Uterus (tissue), 4 donors: ENCODE results near the gene ZNF79. TPM values are rescaled to one million over a fixed set of nuclear protein-coding genes. Genes with fewer than 3 reads are reported as not detected.

Experiments used
- DNase-seq, 2 donors: peaks; one replicate each; pipeline ENCODE4 v3.0.0-alpha.2; 2019 to 2020
- H3K27ac ChIP-seq, 2 donors: fragments of 200-600 bp; sonication (generic); 1 replicate in 1 of 2; 2 replicates in 1 of 2; pipeline ENCODE4 v1.5.1; 2016 to 2018
- H3K27me3 ChIP-seq, 2 donors: fragments of 200-600 bp; sonication (generic); one replicate each; pipeline ENCODE4 v1.5.1; 2018 to 2019; ENCODE audit warnings: control low read depth in 1 of 2
- H3K36me3 ChIP-seq, 2 donors: fragments of 200-600 bp; sonication (generic); one replicate each; pipeline ENCODE4 v1.5.1; 2019; ENCODE audit warnings: control low read depth in 1 of 2
- H3K4me1 ChIP-seq, 2 donors: fragments of 200-600 bp; sonication (generic); one replicate each; pipeline ENCODE4 v1.5.1; 2018 to 2019; ENCODE audit warnings: control low read depth in 1 of 2
- H3K4me3 ChIP-seq, 2 donors: fragments of 200-600 bp; sonication (generic); 1 replicate in 1 of 2; 2 replicates in 1 of 2; pipeline ENCODE4 v1.5.1; 2018 to 2019; ENCODE audit warnings: mild to moderate bottlenecking in 1 of 2
- H3K9me3 ChIP-seq, 2 donors: fragments of 200-600 bp; sonication (generic); one replicate each; pipeline ENCODE4 v1.5.1; 2019; ENCODE audit warnings: control low read depth in 1 of 2
- POLR2A ChIP-seq, 2 donors: fragments of 450-650 bp; IDR thresholded peaks; one replicate each; pipeline ENCODE4 v1.6.1; 2016; ENCODE audit warnings: antibody characterized with exemption in 2 of 2, mild to moderate bottlenecking in 1 of 2, moderate library complexity in 1 of 2
- intact Hi-C: fragments of 100-400 bp; cut with DNase I; formaldehyde crosslinking; loops from one replicate; pipeline ENCODE4 v1.15.1; 2023; ENCODE audit warnings: low total_unique reads
- total RNA-seq, 4 donors: library from RNA; depleted of rRNA in 3 of 4; stranded (reverse); fragments of >200 nt in 3 of 4; gene quantifications; one replicate each; pipeline versions ENCODE4 v1.1.0 to v1.2.4, GENCODE V29; 2014 to 2023
- TF ChIP-seq, protein P1 (sequence below), 4 experiments: fragments of 200-600 bp in 2 of 4; fragments of 450-650 bp in 2 of 4; sonication (generic) in 2 of 4; IDR thresholded peaks; one replicate each; pipeline ENCODE4 v1.5.1; 2016 to 2019; ENCODE audit warnings: antibody characterized with exemption in 4 of 4, mild to moderate bottlenecking in 2 of 4, moderate library complexity in 1 of 4
- donor health status: DM: yes; HTN: yes; CAD: no.

Gene ZNF79
- total RNA-seq, 4 donors from 2014 or later: 3.8 to 14.1 (median 13.4) TPM

DNA sequence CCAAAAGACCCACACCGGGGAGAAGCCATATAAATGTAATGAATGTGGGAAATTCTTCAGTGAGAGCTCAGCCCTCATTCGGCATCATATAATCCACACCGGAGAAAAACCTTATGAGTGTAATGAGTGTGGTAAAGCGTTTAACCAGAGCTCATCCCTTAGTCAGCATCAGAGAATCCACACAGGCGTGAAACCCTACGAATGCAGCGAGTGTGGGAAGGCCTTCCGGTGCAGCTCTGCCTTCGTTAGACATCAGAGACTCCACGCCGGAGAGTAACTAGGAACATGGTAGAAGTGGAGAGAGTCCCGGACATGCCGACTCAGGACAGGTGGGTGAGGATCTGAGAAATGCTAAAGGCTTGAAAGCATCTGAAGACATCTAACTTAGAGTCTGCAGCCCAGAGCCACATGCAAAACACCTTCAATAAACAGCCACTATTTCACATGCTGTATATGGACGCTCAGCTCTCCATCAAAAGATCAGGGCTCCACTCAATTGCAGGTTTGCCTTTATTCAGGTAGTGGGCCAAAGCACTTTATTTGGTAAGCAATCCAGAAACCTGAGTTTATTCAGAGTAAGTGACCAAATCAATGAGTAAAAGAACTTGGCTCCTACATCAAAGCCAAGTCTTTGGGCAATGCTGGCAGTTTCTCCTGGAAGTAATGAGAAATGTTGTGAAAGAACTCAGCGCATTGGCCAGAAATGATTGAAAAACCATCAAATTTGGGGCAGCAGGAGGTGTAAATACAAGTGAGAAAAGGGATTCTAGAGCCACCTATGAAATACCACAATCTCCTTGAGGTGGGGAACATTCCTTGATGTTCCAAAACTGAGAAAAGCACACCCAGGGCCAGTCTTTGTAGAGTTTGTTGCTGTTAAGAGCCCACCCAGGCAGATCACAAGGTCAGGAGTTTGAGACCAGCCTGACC, 21.0 kb downstream of the ZNF79 start:
- no peak for TF ChIP-seq POLR2A (IDR thresholded peaks at IDR 0.05)
- TF ChIP-seq, protein P1, sequence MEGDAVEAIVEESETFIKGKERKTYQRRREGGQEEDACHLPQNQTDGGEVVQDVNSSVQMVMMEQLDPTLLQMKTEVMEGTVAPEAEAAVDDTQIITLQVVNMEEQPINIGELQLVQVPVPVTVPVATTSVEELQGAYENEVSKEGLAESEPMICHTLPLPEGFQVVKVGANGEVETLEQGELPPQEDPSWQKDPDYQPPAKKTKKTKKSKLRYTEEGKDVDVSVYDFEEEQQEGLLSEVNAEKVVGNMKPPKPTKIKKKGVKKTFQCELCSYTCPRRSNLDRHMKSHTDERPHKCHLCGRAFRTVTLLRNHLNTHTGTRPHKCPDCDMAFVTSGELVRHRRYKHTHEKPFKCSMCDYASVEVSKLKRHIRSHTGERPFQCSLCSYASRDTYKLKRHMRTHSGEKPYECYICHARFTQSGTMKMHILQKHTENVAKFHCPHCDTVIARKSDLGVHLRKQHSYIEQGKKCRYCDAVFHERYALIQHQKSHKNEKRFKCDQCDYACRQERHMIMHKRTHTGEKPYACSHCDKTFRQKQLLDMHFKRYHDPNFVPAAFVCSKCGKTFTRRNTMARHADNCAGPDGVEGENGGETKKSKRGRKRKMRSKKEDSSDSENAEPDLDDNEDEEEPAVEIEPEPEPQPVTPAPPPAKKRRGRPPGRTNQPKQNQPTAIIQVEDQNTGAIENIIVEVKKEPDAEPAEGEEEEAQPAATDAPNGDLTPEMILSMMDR (IDR thresholded peaks at IDR 0.05): no peak
- no peak overlapping the region for H3K4me3 ChIP-seq
- DNase-seq: no peak
- peaks cover 0 to 4% of the 10 kb centered on the region in 2 donors for H3K4me1 ChIP-seq
- intact Hi-C loops: no loop called here
- H3K27ac ChIP-seq: no peak overlapping the region
- H3K36me3 ChIP-seq: no peaks in the 10 kb centered on the region
- H3K27me3 ChIP-seq: no peaks in the 10 kb centered on the region
- H3K9me3 ChIP-seq: no peaks in the 10 kb centered on the region

DNA sequence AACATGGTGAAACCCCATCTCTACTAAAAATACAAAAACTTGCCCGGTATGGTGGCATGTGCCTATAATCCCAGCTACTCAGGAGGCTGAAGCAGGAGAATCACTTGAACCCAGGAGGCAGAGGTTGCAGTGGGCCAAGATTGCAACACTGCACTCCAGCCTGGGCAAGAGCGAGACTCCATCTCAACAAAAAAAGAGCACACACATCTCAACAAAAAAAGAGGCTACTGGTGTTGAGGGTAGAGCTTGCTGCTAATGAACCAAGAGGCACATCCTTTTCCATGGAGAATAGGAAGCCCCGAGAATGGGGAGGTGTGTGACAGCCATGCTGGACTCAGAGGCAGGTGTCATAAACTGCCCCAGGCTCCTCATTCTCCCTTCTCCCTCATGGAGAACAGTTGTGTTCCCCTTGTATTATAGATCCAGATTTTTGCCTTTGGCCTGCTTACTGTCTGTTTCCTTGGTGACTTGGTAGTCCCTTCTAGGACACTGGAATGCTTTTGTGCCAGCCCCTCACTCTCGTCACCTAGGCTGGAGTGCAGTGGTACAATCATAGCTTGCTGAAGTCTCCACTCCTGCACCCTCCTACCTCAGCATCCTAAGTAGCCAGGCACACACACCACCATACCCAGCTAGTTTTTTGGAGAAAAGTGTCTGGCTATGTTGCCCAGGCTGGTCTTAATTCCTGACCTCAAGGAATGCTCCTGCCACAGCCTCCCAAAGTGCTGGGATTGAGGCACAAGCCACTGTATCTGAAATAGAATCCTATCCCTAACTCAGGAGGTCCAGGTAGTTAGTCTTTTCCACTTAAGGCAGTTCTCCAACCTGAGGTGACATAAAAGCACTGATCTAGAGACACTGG, 21.9 kb downstream of the ZNF79 start:
- intact Hi-C loops: no loop called here
- H3K27me3 ChIP-seq: no peaks in the 10 kb centered on the region
- TF ChIP-seq, protein P1 (IDR thresholded peaks at IDR 0.05): no peak
- no peak for TF ChIP-seq POLR2A (IDR thresholded peaks at IDR 0.05)
- DNase-seq: no peak
- no peak overlapping the region for H3K4me3 ChIP-seq
- no peaks in the 10 kb centered on the region for H3K9me3 ChIP-seq
- H3K36me3 ChIP-seq: no peaks in the 10 kb centered on the region
- H3K27ac ChIP-seq: no peak overlapping the region
- H3K4me1 ChIP-seq: peaks cover 0 to 9% of the 10 kb centered on the region in 2 donors

DNA sequence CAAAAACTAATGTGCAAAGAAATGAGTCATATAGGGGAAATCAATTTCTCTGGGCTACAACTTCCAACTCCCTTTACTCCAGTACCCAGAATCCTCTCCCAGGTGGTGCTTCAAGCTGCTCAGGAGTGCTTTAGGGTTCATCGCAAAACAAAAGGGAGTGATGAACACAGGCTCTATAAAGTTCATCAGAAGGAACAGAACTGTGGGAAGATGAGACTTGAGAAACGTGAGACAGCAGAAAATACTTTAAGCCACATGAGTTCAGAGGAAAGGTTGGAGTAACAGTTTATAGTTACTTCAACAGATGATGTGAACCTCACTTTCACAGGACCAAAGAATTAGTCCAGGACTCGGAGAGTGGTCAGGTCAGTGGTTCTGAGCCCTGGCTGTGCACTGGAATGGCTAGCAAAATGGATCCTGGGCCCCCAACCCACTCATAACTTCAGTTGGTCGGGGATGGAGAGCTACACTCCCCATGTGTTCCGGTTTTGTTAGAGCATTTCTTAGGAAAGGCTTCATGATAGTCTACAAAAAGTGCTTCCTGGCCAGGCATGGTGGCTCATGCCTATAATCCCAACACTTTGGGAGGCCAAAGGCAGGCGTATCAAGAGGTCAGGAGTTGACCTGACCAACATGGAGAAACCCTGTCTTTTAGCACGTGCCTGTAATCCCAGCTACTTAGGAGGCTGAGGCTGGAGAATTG, 22.7 kb downstream of the ZNF79 start:
- no peaks in the 10 kb centered on the region for H3K36me3 ChIP-seq

DNA sequence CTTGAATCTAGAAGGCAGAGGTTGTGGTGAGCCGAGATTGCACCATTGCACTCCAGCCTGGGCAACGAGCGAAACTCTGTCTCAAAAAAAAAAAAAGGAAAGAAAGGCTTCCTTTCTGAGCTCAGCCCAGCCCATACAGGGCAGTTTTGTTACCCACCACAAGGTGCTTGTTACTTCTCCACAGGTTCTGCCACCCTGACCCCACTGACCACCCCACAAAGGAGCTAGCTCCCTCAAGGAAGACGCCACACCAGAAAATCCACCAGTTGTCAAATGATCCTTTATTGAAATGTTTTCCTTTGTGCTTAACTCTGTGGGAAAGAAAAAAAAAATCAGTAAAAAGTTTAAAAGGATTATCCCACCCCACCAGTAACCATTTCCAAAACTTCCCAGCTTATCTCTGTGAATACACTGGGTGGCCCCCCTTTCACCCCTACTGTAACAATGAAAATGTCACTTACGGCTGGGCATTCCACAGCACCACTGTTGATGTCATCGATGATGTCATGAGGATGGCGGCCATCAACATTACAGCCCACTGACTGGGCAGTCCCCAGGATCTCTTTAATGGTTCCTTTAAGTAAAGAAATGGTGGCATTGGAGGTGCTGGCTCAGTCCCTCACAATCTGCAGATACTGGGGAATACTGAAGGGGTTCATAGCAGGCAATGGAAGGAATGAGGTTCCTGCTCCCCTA, 23.4 kb downstream of the ZNF79 start:
- DNase-seq: no peak
- no peak for TF ChIP-seq POLR2A (IDR thresholded peaks at IDR 0.05)
- TF ChIP-seq, protein P1 (IDR thresholded peaks at IDR 0.05): no peak
- intact Hi-C loops: no loop called here
- peaks cover 2 to 14% of the 10 kb centered on the region in 2 donors for H3K4me1 ChIP-seq
- H3K9me3 ChIP-seq: no peaks in the 10 kb centered on the region
- no peaks in the 10 kb centered on the region for H3K27me3 ChIP-seq
- H3K27ac ChIP-seq: no peak overlapping the region
- H3K4me3 ChIP-seq: no peak overlapping the region
- H3K36me3 ChIP-seq: no peaks in the 10 kb centered on the region

More for the DNA sequence above, 22.7 kb downstream of the ZNF79 start:
- H3K4me3 ChIP-seq: no peak overlapping the region
- no peaks in the 10 kb centered on the region for H3K27me3 ChIP-seq
- no peak overlapping the region for H3K27ac ChIP-seq
- H3K4me1 ChIP-seq: peaks cover 0 to 9% of the 10 kb centered on the region in 2 donors
- no peak for DNase-seq
- intact Hi-C loops: no loop called here
- H3K9me3 ChIP-seq: no peaks in the 10 kb centered on the region
- TF ChIP-seq POLR2A (IDR thresholded peaks at IDR 0.05): no peak
- TF ChIP-seq, protein P1 (IDR thresholded peaks at IDR 0.05): no peak
